Measurements from ENCODE around the gene ZNF521.

The ZNF521 gene

DNA sequence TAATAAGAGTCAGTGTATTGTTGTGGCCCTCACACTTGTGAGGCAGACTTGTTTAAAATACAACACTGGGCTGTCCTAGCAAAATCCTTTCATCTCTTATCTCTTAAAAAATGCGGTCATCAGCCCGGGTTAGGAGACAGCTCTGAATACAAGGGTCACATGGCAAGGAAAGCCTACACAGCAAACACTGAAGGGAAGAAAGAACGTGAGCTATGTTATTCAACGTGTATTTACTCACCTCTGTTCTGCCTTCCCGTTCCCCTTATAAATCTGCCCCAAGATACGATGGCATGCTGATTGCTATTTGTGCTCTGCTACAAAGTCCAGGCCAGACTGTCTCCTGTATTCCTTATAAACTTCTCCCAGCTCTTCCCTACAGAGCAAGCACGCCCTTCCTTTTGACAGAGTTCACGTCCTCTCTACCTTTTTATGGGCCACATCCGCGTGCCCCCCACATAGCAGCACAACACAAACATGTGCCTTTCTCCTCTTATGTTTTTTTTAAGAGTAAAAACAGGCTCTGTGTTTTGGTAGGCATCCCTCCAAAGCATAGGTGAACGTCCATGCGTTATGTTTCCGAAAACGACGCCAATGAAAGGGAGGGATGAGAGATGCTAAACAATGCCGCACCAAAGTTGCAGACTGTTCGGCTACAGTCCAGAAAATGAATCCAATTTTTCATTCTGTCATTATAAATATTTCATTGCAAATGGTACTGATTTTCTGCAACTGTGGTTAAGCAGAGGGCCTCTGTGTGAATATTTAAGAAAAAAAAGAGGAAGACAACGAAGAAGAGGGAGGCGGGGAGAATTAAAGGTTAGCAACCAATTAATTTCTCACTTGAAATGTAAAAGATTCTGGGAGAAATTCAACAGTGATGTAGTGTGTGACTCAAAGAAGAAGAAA is 274.7 kb downstream of the ZNF521 start:
- no peak for TF ChIP-seq ZFX (IDR thresholded peaks at IDR 0.05; ENCODE audit: borderline replicate concordance)
- no peak for TF ChIP-seq CTCF (IDR thresholded peaks at IDR 0.05)
- no peak overlapping the region for H3K27ac ChIP-seq

DNA sequence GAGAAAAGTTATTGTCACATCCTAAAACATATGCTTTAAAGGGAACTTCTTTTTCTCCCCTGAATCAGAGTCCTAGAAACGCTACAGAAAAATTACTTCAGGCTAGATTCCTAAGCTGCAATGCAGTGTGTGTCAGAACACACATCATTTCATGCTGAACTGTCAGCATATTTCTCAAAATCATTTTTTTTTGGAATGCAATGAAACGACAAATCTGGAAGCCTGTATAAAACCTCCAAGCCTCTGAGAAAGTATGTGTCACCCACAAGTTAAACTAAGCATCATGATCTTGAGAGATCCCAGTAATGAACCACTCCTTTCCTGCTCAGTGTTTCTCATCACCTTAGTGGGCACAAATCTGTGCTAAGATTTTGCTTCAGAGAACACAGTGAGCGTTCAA is 276.2 kb downstream of the ZNF521 start:
- TF ChIP-seq ZFX (IDR thresholded peaks at IDR 0.05; ENCODE audit: borderline replicate concordance) = no peak
- TF ChIP-seq CTCF (IDR thresholded peaks at IDR 0.05) = no peak
- H3K27ac ChIP-seq = no peak overlapping the region

DNA sequence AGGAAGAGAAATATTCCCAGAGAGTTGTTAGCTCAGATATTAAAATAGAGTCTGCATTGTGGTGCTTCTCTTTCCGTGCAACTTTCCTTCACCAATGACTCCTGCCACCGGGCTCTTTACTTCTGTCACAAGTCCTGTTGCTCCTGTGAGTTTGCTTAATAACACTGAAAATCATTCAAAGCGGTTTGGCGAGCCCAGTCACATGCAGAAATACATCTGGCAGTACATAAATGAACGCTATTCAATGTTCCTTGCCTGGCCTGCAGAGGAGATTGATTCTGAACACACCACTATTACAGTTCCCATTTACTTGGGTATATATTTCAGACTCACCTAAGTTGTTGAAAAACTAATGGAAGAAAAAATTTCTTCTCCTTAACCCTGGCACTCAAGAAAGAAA is 276.6 kb downstream of the ZNF521 start:
- H3K27ac ChIP-seq = no peak overlapping the region
- no peak for TF ChIP-seq CTCF (IDR thresholded peaks at IDR 0.05)
- no peak for TF ChIP-seq ZFX (IDR thresholded peaks at IDR 0.05; ENCODE audit: borderline replicate concordance)

GRCh38 chr18:25074925-25075324 is 277.0 kb downstream of the ZNF521 start:
- no peak overlapping the region for H3K27ac ChIP-seq
- TF ChIP-seq ZFX (IDR thresholded peaks at IDR 0.05; ENCODE audit: borderline replicate concordance) (no peak), CTCF (IDR thresholded peaks at IDR 0.05) (no peak)

DNA sequence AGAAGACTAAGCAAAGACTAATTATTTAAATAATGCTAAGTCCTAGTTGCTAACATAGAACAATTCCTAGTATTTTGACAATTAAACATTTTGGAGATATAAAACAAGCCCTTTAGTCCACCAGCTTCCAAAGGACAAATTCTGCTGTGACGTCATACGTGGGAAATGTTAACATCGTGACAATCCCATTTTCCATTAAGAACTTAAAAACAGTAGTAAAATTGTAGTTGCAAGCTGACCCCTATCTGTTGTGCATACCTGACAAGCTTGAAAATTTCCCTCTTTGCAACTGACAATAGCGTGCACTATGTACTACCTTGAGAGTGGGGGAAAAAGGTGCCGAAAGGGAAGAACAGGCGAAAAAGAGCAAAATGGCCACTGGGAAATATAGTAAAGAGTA is 279.8 kb downstream of the ZNF521 start:
- TF ChIP-seq ZFX (IDR thresholded peaks at IDR 0.05; ENCODE audit: borderline replicate concordance) = no peak
- TF ChIP-seq CTCF (IDR thresholded peaks at IDR 0.05) = no peak
- H3K27ac ChIP-seq = no peak overlapping the region

DNA sequence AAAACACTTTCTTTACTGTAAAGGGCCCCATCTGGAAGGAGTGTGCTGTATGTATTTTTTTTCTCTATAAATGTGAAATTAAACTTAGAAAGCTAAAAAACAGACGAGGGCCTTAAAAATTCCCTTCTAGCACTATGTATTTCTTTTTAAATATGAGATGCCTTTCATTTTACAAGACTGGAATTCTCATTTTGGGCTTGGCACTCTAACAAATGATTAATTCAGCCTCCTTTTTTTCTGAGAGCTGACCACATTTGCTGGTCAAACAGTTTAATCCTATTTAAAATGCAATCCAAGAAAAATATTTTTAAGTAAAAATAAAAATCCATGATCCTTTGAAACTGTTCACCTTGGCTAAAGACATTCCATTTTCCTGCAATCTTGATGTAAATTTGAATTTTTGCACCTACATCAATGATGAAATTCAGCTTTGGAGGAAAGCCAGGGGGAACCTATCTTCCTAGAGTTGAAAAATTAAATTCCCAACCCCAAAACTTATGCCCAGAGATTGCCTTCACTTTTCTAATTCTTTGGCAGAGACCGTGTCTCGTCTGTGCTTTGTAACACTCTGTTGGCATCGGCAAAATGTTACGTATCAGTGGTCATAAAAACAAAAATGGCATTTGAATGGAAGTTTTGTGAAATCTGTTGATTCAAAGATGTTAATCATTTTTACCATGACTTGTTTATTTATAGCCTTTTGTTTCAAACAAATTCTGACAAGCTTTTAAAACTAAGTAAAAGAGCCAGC is 284.5 kb downstream of the ZNF521 start:
- TF ChIP-seq CTCF (IDR thresholded peaks at IDR 0.05) (no peak), ZFX (IDR thresholded peaks at IDR 0.05; ENCODE audit: borderline replicate concordance) (no peak)

GRCh38 chr18:25066516-25066915 is 285.4 kb downstream of the ZNF521 start:
- TF ChIP-seq ZFX (IDR thresholded peaks at IDR 0.05; ENCODE audit: borderline replicate concordance) (no peak), CTCF (IDR thresholded peaks at IDR 0.05) (no peak)
- H3K27ac ChIP-seq = no peak overlapping the region

More for the DNA sequence above, 284.5 kb downstream of the ZNF521 start:
- H3K27ac ChIP-seq = no peak overlapping the region

All from 22Rv1 (cell line).